ENCODE measurements around the gene LHFPL3.

DNA sequence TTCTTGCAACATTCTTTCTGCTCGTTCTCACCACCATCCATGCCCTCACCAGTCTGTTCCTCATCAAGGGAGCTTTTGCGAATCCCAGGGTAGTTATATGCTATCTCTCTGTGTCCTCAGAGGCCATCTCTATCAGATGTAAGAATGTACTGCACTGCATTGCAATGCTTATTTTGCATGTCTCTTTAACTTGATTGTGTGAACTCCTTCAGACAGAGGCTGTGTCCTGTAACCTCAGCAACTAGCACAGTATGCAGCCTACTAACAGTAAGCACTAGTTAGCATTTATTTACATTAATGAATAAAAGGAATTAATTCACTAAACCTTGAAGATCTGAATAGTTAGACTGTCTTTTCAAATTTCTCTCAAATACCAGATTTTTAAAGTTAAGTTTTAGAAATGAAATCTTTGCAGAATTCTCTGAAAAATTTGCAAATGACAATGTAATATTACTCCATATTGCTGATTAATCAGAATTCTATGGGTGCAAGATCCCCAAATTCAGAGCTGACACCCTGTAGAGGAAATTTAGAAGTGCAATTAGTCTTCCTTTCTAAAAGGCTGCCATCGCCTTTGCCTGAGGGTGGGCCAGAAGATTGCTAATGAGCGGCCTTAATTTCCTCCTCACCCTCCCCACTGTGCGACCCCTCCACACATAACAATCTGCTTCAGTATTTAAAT, 10.3 kb upstream of the LHFPL3 start:
- TF ChIP-seq, protein P1, sequence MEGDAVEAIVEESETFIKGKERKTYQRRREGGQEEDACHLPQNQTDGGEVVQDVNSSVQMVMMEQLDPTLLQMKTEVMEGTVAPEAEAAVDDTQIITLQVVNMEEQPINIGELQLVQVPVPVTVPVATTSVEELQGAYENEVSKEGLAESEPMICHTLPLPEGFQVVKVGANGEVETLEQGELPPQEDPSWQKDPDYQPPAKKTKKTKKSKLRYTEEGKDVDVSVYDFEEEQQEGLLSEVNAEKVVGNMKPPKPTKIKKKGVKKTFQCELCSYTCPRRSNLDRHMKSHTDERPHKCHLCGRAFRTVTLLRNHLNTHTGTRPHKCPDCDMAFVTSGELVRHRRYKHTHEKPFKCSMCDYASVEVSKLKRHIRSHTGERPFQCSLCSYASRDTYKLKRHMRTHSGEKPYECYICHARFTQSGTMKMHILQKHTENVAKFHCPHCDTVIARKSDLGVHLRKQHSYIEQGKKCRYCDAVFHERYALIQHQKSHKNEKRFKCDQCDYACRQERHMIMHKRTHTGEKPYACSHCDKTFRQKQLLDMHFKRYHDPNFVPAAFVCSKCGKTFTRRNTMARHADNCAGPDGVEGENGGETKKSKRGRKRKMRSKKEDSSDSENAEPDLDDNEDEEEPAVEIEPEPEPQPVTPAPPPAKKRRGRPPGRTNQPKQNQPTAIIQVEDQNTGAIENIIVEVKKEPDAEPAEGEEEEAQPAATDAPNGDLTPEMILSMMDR (IDR thresholded peaks at IDR 0.05; ENCODE audit: low read length): no peak
- no peak for TF ChIP-seq EZH2 (IDR thresholded peaks at IDR 0.05; ENCODE audit: borderline replicate concordance, low read length)

All from OCI-LY1 (cell line).